Naive B cell (primary cell): Measurements from ENCODE around the gene ALDH1A1. TPM values are rescaled to one million over a fixed set of nuclear protein-coding genes. Genes with fewer than 3 reads are reported as not detected.

ENCODE experiments used
- ATAC-seq, 2 donors: fragments of 150-1000 bp; cut with Tn5 transposase; 2 replicates each; pipeline ENCODE4 v1.10.0; 2021; ENCODE audit warnings: low read depth in 2 of 2, mild to moderate bottlenecking in 2 of 2, moderate library complexity in 2 of 2
- DNase-seq: peaks from one replicate; pipeline ENCODE4 v3.0.0; 2022
- H3K27ac Mint-ChIP-seq, 6 donors: one replicate each; pipeline ENCODE4 v1.8.0; 2020 to 2022; ENCODE audit warnings: mild to moderate bottlenecking in 6 of 6, mixed read lengths in 6 of 6, moderate library complexity in 5 of 6, inconsistent platforms in 2 of 6
- H3K27me3 Mint-ChIP-seq, 3 donors: one replicate each; pipeline ENCODE4 v1.8.0; 2021 to 2022; ENCODE audit warnings: mixed read lengths in 3 of 3, mild to moderate bottlenecking in 1 of 3
- H3K36me3 Mint-ChIP-seq, 2 donors: one replicate each; pipeline ENCODE4 v1.8.0; 2020 to 2022; ENCODE audit warnings: mixed read lengths in 2 of 2, inconsistent platforms in 1 of 2, mild to moderate bottlenecking in 1 of 2
- H3K4me1 Mint-ChIP-seq, 3 donors: one replicate each; pipeline ENCODE4 v1.8.0; 2020 to 2022; ENCODE audit warnings: mixed read lengths in 3 of 3, inconsistent platforms in 1 of 3, mild to moderate bottlenecking in 1 of 3, moderate library complexity in 1 of 3
- H3K4me3 Mint-ChIP-seq, 8 donors: one replicate each; pipeline ENCODE4 v1.8.0; 2020 to 2022; ENCODE audit warnings: mild to moderate bottlenecking in 8 of 8, mixed read lengths in 8 of 8, moderate library complexity in 8 of 8, inconsistent platforms in 2 of 8
- H3K9me3 Mint-ChIP-seq, 7 donors: one replicate each; pipeline ENCODE4 v1.8.0; 2020 to 2022; ENCODE audit warnings: mixed read lengths in 7 of 7, mild to moderate bottlenecking in 5 of 7, inconsistent platforms in 2 of 7, moderate library complexity in 1 of 7
- polyA plus RNA-seq, 6 donors: library from polyadenylated mRNA; unstranded; fragments of 300-500 nt; fragmentation: Illumina TruSeq; gene quantifications; one replicate each; pipeline ENCODE4 v1.2.3, GENCODE V29; 2021; ENCODE audit warnings: low read depth in 6 of 6

ALDH1A1 gene
- 1 to 10 TPM in 2 of 6 donors, under 1 TPM in 3, not detected in 1; 0.73 to 1.2 (median 0.90) TPM for polyA plus RNA-seq

- Mint-ChIP-seq H3K27ac (peak within 1 kb of the TSS in 3 of 6 donors; percentile 8 to 31 (median 29)), H3K4me1 (peaks cover 9 to 37% (median 29%) of the 10 kb centered on the region in 3 donors), H3K4me3 (peak within 1 kb of the TSS; percentile 26 to 82 (median 53)), H3K9me3 (peaks cover 0 to 11% (median 2%) of the 10 kb centered on the region in 7 donors), H3K27me3 (peaks cover 13 to 22% (median 18%) of the 10 kb centered on the region in 3 donors), H3K36me3 (no peaks in the 10 kb centered on the region)
- DNase-seq = peak; percentile 11
- peak; percentile 78 to 83 for ATAC-seq
Measured at GRCh38 chr9:72952914-72953313, at the start of gene ALDH1A1. ALDH1A1 (minus strand) TSS chr9:72953053; CDS start chr9:72953000, 53 bp downstream.

- no peak for ATAC-seq
- Mint-ChIP-seq H3K36me3 (no peaks in the 10 kb centered on the region), H3K27ac (no peak overlapping the region), H3K4me1 (peaks cover 0 to 5% (median 4%) of the 10 kb centered on the region in 3 donors), H3K4me3 (no peak overlapping the region), H3K9me3 (peaks cover 0 to 4% (median 0%) of the 10 kb centered on the region in 7 donors), H3K27me3 (peaks cover 7 to 15% (median 9%) of the 10 kb centered on the region in 3 donors)
- DNase-seq = no peak
Measured at GRCh38 chr9:73001860-73002259, 49.0 kb upstream of the ALDH1A1 start.

GRCh38 chr9:72998363-72998762 is 45.5 kb upstream of the ALDH1A1 start:
- Mint-ChIP-seq H3K4me1 (peaks cover 0 to 5% (median 4%) of the 10 kb centered on the region in 3 donors), H3K27me3 (peaks cover 0 to 5% (median 0%) of the 10 kb centered on the region in 3 donors), H3K36me3 (no peaks in the 10 kb centered on the region), H3K9me3 (peaks cover 0 to 4% (median 0%) of the 10 kb centered on the region in 7 donors), H3K27ac (no peak overlapping the region), H3K4me3 (no peak overlapping the region)
- ATAC-seq (no peak), DNase-seq (no peak)

DNA sequence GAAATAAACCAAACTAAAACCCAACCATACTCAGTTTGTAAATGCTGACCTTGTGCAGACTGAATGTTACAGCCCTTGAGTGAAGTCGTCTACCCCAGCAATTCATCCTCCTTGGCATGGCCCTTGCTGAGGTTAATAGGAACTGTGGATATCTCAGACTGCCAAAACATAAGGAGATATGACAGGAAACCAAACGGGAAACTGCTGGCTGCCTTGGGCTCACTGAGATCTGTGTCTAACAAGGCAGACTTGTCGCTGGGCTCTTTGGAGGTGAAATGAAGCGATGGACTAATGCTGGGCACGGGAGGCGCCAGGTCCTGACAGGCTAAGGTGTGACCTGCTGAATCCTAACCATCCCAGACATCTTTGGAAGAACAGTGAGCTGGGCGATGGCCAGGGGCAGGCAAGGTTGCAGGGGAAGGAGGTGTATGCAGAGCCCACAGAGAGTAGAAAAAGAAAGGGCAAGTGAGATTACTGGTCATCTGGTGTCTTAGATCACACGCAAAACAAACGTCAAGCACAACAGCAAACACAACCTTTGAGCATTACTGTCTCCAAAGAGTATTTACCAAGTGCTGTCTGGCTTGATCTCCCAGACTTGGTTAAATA is 44.6 kb upstream of the ALDH1A1 start:
- DNase-seq (no peak), ATAC-seq (peak in 1 of 2 donors; percentile 16)
- H3K4me3 Mint-ChIP-seq = peak overlapping the region in 2 of 8 donors; percentile 1 to 2
- peaks cover 0 to 5% (median 0%) of the 10 kb centered on the region in 3 donors for H3K27me3 Mint-ChIP-seq
- peaks cover 0 to 5% (median 4%) of the 10 kb centered on the region in 3 donors for H3K4me1 Mint-ChIP-seq
- H3K27ac Mint-ChIP-seq = peak overlapping the region in 2 of 6 donors; percentile 7 to 11
- H3K36me3 Mint-ChIP-seq = no peaks in the 10 kb centered on the region
- H3K9me3 Mint-ChIP-seq = peaks cover 0 to 4% (median 0%) of the 10 kb centered on the region in 7 donors

DNA sequence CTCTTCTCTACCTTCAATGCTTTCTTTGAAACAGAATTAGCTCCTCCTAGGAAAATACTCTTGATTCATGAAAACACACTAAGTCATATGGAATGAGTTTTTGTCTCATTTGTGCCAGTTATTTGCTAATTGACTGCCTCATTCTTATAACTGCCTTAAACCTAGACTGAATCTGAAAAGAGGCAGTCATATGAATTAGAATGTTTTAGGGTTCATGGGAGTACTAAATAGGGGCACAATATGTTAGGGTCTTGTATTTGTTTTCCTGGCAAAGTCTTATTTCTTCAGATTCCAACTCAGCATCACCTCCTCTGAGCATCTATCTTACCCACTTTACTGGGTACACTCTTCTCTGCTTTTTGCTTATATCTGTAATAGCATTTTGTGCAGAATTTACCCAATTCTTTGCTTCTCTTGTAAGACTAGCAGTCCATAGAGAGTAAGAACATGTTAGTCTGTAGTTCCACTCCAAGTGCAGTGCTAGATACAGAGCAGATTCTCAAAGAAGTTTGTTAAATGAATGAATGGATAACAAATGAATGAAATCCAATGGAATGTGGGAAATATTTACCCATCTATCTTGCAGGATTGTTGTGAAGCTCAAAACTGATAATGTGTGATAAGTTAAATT is 43.9 kb upstream of the ALDH1A1 start:
- Mint-ChIP-seq H3K36me3 (no peaks in the 10 kb centered on the region), H3K4me1 (peaks cover 0 to 5% (median 4%) of the 10 kb centered on the region in 3 donors)

GRCh38 chr9:72996114-72996513 is 43.3 kb upstream of the ALDH1A1 start:
- H3K36me3 Mint-ChIP-seq = no peaks in the 10 kb centered on the region
- H3K27ac Mint-ChIP-seq = no peak overlapping the region
- peaks cover 0 to 2% (median 0%) of the 10 kb centered on the region in 7 donors for H3K9me3 Mint-ChIP-seq
- H3K4me1 Mint-ChIP-seq = peaks cover 0 to 5% (median 4%) of the 10 kb centered on the region in 3 donors
- no peak for ATAC-seq
- peaks cover 0 to 5% (median 0%) of the 10 kb centered on the region in 3 donors for H3K27me3 Mint-ChIP-seq
- no peak overlapping the region for H3K4me3 Mint-ChIP-seq
- no peak for DNase-seq

More for the DNA sequence above, 43.9 kb upstream of the ALDH1A1 start:
- no peak overlapping the region for H3K4me3 Mint-ChIP-seq
- H3K9me3 Mint-ChIP-seq = peaks cover 0 to 4% (median 0%) of the 10 kb centered on the region in 7 donors
- no peak overlapping the region for H3K27ac Mint-ChIP-seq
- ATAC-seq (no peak), DNase-seq (no peak)
- H3K27me3 Mint-ChIP-seq = peaks cover 0 to 5% (median 0%) of the 10 kb centered on the region in 3 donors

- DNase-seq = no peak
- Mint-ChIP-seq H3K4me3 (no peak overlapping the region), H3K27me3 (peaks cover 0 to 5% (median 0%) of the 10 kb centered on the region in 3 donors), H3K9me3 (peaks cover 0 to 2% (median 0%) of the 10 kb centered on the region in 7 donors), H3K36me3 (no peaks in the 10 kb centered on the region), H3K4me1 (peaks cover 0 to 5% (median 4%) of the 10 kb centered on the region in 3 donors), H3K27ac (no peak overlapping the region)
- ATAC-seq = no peak
Measured at GRCh38 chr9:72995131-72996024, 42.5 kb upstream of the ALDH1A1 start.

GRCh38 chr9:72991772-72992171 is 38.9 kb upstream of the ALDH1A1 start:
- H3K4me1 Mint-ChIP-seq = no peaks in the 10 kb centered on the region
- H3K36me3 Mint-ChIP-seq = no peaks in the 10 kb centered on the region
- no peak overlapping the region for H3K4me3 Mint-ChIP-seq
- H3K27ac Mint-ChIP-seq = no peak overlapping the region
- no peaks in the 10 kb centered on the region for H3K27me3 Mint-ChIP-seq
- DNase-seq = no peak
- no peaks in the 10 kb centered on the region for H3K9me3 Mint-ChIP-seq
- no peak for ATAC-seq

GRCh38 chr9:72990397-72991182 is 37.7 kb upstream of the ALDH1A1 start:
- Mint-ChIP-seq H3K27me3 (no peaks in the 10 kb centered on the region), H3K4me3 (no peak overlapping the region), H3K36me3 (no peaks in the 10 kb centered on the region), H3K27ac (no peak overlapping the region), H3K9me3 (no peaks in the 10 kb centered on the region), H3K4me1 (no peaks in the 10 kb centered on the region)
- DNase-seq = no peak
- ATAC-seq = no peak

DNA sequence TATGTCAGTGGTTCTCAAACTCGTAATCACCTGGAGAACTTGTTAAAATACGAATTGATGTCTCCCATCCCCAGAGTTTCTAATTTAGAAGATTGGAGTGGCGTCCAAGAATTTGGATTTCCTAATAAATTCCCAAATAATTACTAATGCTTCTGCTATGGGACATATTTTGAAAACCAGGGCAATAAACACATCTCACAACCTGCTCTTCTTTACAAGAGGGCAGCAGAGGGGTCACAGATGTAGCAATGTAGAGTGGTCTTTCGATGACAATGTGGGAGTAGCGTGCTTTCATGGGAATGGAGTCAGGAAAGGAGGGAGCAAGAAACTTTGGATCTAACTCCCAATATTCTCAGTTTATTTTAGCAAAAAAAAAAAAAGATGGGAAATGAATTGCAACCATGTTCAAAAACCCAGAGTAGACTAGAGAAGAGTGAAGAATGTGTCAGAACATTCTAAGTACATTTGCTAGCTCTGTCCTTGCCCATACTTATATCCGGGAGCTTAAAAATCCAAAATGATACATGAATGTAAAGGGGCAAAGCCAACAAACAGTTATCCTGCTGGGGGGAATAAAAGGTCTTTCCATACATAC is 33.8 kb upstream of the ALDH1A1 start:
- no peaks in the 10 kb centered on the region for H3K27me3 Mint-ChIP-seq
- no peaks in the 10 kb centered on the region for H3K4me1 Mint-ChIP-seq
- no peaks in the 10 kb centered on the region for H3K36me3 Mint-ChIP-seq
- DNase-seq (no peak), ATAC-seq (no peak)
- H3K4me3 Mint-ChIP-seq = no peak overlapping the region
- H3K9me3 Mint-ChIP-seq = no peaks in the 10 kb centered on the region
- H3K27ac Mint-ChIP-seq = no peak overlapping the region

- Mint-ChIP-seq H3K27me3 (no peaks in the 10 kb centered on the region), H3K9me3 (no peaks in the 10 kb centered on the region), H3K36me3 (no peaks in the 10 kb centered on the region), H3K27ac (no peak overlapping the region), H3K4me3 (no peak overlapping the region), H3K4me1 (no peaks in the 10 kb centered on the region)
- no peak for DNase-seq
- ATAC-seq = no peak
Measured at GRCh38 chr9:72985746-72986145, 32.9 kb upstream of the ALDH1A1 start.

- Mint-ChIP-seq H3K36me3 (no peaks in the 10 kb centered on the region), H3K9me3 (no peaks in the 10 kb centered on the region), H3K27me3 (no peaks in the 10 kb centered on the region), H3K27ac (no peak overlapping the region), H3K4me1 (no peaks in the 10 kb centered on the region), H3K4me3 (no peak overlapping the region)
- no peak for DNase-seq
- no peak for ATAC-seq
Measured at GRCh38 chr9:72984991-72985390, 32.1 kb upstream of the ALDH1A1 start.
